Measurements from ENCODE around the gene CCDC13.

The CCDC13 gene

DNA sequence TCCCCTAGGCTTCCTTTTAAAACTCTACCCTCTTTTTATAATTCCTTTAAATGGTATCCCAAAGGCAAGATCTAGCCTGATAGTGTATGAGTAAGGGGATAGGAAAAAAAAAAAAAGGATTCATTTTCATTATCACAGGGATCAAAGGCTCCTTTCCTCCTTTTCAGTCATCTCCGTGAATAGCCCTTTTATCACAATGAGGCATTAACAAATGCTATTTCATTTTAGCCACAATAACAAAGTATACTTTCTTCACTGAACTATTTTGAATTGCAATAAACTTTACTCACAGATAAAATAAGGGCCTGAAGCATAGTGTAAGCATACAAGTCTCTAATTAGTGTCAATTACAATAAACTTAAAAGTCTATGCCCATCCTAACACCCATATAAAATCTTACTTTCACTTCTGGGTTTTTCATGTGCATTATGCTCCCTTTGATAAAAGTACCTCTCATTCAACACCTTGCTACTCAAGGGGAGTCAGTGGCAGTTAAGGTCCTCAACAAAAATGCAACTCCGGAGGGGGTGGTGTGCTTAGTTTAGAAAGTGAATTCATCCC is 22.6 kb upstream of the CCDC13 start:
- no peak overlapping the region for H3K4me3 ChIP-seq (ENCODE audit: low read length)
- peaks cover 7% of the 10 kb centered on the region; the same call in 1 of the 2 replicates for H3K4me1 ChIP-seq (ENCODE audit: insufficient read depth, low read length)
- no peaks in the 10 kb centered on the region for H3K27me3 ChIP-seq (ENCODE audit: insufficient read depth, low read length)
- H3K27ac ChIP-seq (ENCODE audit: low read depth, low read length): no peak overlapping the region
- H3K36me3 ChIP-seq (ENCODE audit: insufficient read depth, low read length): peaks cover 35% of the 10 kb centered on the region
- H3K9me3 ChIP-seq (ENCODE audit: insufficient read depth, low read depth, low read length): no peaks in the 10 kb centered on the region
- no peak overlapping the region for H3K9ac ChIP-seq (ENCODE audit: low read depth, low read length)
- WGBS: 91% methylated on average over 1 of the region's 2 CpGs

DNA sequence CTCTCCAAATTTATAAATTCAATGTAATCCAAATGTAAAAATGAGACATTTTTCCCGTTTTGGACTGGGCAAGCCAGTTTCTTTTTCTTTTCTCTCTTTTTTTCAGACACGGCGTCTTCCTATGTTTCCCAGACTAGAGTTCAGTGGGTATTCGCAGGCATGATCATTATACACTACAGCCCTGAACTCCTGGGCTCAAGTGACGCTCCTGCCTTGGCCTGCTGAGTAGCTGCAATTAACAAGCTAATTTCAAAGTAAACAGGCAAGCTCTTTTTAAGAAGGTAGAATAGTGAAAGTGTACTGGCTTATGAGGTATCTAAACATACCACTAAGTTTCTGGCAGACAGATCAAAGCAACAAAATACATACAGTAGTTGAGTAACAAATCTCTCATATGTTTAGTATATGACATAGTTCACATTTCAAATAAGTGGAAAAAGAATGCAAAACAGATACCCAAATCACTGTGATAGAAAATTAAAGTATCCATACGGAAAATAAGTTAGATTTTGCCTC is 17.7 kb upstream of the CCDC13 start:
- H3K36me3 ChIP-seq (ENCODE audit: insufficient read depth, low read length): peaks cover 69% of the 10 kb centered on the region

DNA sequence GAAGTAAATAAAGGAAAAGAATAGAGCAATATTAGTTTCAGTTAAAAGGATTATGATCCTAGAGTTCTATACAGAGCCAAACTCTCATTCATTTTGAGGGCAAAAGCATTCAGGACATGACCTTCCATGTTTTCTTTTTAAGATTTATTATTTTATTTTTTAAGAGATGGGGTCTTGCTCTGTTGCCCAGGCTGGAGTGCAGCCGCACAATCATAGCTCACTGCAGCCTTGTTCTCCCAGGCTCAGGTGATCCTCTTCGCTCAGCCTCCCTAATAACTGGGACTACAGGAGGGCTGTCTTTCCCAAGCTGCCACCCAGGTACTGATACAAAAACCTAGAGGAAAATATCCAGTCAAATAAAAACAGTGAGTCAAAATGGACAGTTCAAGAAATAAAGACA is 13.6 kb upstream of the CCDC13 start:
- no peak overlapping the region for H3K4me3 ChIP-seq (ENCODE audit: low read length)
- no peaks in the 10 kb centered on the region for H3K9me3 ChIP-seq (ENCODE audit: insufficient read depth, low read depth, low read length)
- no peaks in the 10 kb centered on the region for H3K27me3 ChIP-seq (ENCODE audit: insufficient read depth, low read length)
- 97% methylated on average over 2 of the region's 2 CpGs for WGBS
- no peaks in the 10 kb centered on the region for H3K4me1 ChIP-seq (ENCODE audit: insufficient read depth, low read length)
- H3K9ac ChIP-seq (ENCODE audit: low read depth, low read length): no peak overlapping the region
- H3K27ac ChIP-seq (ENCODE audit: low read depth, low read length): no peak overlapping the region
- peaks cover 73% of the 10 kb centered on the region for H3K36me3 ChIP-seq (ENCODE audit: insufficient read depth, low read length)

More for the DNA sequence above, 17.7 kb upstream of the CCDC13 start:
- no peaks in the 10 kb centered on the region for H3K9me3 ChIP-seq (ENCODE audit: insufficient read depth, low read depth, low read length)
- H3K27ac ChIP-seq (ENCODE audit: low read depth, low read length): no peak overlapping the region
- H3K27me3 ChIP-seq (ENCODE audit: insufficient read depth, low read length): no peaks in the 10 kb centered on the region
- no peak overlapping the region for H3K9ac ChIP-seq (ENCODE audit: low read depth, low read length)
- H3K4me1 ChIP-seq (ENCODE audit: insufficient read depth, low read length): no peaks in the 10 kb centered on the region
- H3K4me3 ChIP-seq (ENCODE audit: low read length): no peak overlapping the region
- WGBS: 75% methylated on average over 5 of the region's 6 CpGs

GRCh38 chr3:42786212-42786611 is 13.2 kb upstream of the CCDC13 start:
- H3K4me3 ChIP-seq (ENCODE audit: low read length): no peak overlapping the region
- no peaks in the 10 kb centered on the region for H3K27me3 ChIP-seq (ENCODE audit: insufficient read depth, low read length)
- no peak overlapping the region for H3K27ac ChIP-seq (ENCODE audit: low read depth, low read length)
- 92% methylated on average over 1 of the region's 1 CpG for WGBS
- no peaks in the 10 kb centered on the region for H3K4me1 ChIP-seq (ENCODE audit: insufficient read depth, low read length)
- peaks cover 69% of the 10 kb centered on the region for H3K36me3 ChIP-seq (ENCODE audit: insufficient read depth, low read length)
- no peak overlapping the region for H3K9ac ChIP-seq (ENCODE audit: low read depth, low read length)
- no peaks in the 10 kb centered on the region for H3K9me3 ChIP-seq (ENCODE audit: insufficient read depth, low read depth, low read length)

DNA sequence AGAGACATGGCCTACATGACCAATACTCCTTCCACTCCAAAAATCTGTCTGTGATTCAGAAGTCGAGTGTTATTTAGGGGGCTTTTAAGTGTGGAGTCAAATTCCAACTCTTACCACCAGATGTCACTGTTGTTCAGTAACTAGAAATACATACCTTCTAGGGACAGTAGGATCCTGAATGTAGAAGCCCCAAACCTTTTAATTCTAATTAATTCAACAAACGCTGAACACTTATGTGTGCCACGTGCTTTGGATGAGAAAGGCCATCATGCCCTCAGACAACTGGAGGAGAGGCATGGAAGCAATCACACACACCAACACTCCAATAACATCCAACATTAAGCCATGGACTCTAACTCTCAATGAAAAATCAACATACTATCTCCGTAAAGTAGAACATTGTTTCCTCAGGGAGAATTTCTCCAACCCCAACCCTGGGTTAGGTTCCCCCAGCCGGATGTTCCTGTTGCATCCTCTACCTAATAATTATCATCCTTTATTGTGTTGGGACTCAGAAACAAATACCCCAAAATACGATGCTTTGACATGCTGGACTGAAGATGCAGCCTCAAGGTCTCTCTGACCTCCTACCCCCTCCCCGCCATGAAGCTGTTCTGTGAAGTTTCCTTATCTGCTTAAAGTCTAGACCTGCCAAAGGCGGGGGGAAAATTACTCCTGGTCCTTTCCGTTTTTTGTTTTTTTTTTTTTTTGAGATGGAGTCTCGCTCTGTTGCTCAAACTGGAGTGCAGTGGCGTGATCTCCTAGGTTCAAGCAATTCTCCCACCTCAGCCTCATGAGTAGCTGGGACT is 8.0 kb upstream of the CCDC13 start:
- H3K27me3 ChIP-seq (ENCODE audit: insufficient read depth, low read length): no peaks in the 10 kb centered on the region
- H3K9ac ChIP-seq (ENCODE audit: low read depth, low read length): no peak overlapping the region
- H3K4me1 ChIP-seq (ENCODE audit: insufficient read depth, low read length): peaks cover 2% of the 10 kb centered on the region; the same call in 1 of the 2 replicates
- 0 out of 2 replicates have a peak overlapping the region, but pooled peaks have one; percentile 9 for H3K27ac ChIP-seq (ENCODE audit: low read depth, low read length)
- H3K36me3 ChIP-seq (ENCODE audit: insufficient read depth, low read length): peaks cover 33% of the 10 kb centered on the region
- no peaks in the 10 kb centered on the region for H3K9me3 ChIP-seq (ENCODE audit: insufficient read depth, low read depth, low read length)
- WGBS: 80% methylated on average over 10 of the region's 11 CpGs
- H3K4me3 ChIP-seq (ENCODE audit: low read length): no peak overlapping the region

DNA sequence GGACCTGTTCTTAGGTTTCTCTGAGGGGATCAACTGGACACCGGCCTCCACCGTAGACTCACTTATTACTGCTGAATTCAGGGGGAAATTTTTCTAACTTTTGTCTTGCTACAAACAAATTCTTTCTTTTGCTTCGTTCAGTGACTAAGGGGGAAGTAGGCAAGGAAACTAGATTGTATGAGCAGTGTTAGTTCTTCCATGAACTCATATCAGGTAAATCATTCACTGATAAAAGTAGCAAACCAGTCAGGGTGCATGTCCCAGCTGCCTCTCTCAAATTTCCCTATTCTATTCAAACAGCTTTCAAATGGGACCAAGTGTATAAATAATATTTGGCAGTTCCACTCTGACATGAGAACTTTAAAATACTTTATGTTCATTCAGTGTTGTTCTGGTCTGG is 7.3 kb upstream of the CCDC13 start:
- Histone ChIP-seq H3K27me3 (ENCODE audit: insufficient read depth, low read length) (no peaks in the 10 kb centered on the region), H3K9ac (ENCODE audit: low read depth, low read length) (no peak overlapping the region), H3K27ac (ENCODE audit: low read depth, low read length) (no peak overlapping the region), H3K4me1 (ENCODE audit: insufficient read depth, low read length) (peaks cover 2% of the 10 kb centered on the region; the same call in 1 of the 2 replicates), H3K36me3 (ENCODE audit: insufficient read depth, low read length) (peaks cover 26% of the 10 kb centered on the region), H3K9me3 (ENCODE audit: insufficient read depth, low read depth, low read length) (no peaks in the 10 kb centered on the region), H3K4me3 (ENCODE audit: low read length) (no peak overlapping the region)
- 95% methylated on average over 2 of the region's 3 CpGs for WGBS

GRCh38 chr3:42778644-42779043 is 5.6 kb upstream of the CCDC13 start:
- H3K9ac ChIP-seq (ENCODE audit: low read depth, low read length): no peak overlapping the region
- H3K27ac ChIP-seq (ENCODE audit: low read depth, low read length): no peak overlapping the region
- H3K9me3 ChIP-seq (ENCODE audit: insufficient read depth, low read depth, low read length): no peaks in the 10 kb centered on the region
- H3K4me3 ChIP-seq (ENCODE audit: low read length): no peak overlapping the region
- 88% methylated on average over 2 of the region's 2 CpGs for WGBS
- peaks cover 2% of the 10 kb centered on the region; the same call in 1 of the 2 replicates for H3K4me1 ChIP-seq (ENCODE audit: insufficient read depth, low read length)
- H3K36me3 ChIP-seq (ENCODE audit: insufficient read depth, low read length): peaks cover 10% of the 10 kb centered on the region
- H3K27me3 ChIP-seq (ENCODE audit: insufficient read depth, low read length): no peaks in the 10 kb centered on the region

- H3K4me3 ChIP-seq (ENCODE audit: low read length): peak overlapping the region; percentile 62
- H3K27ac ChIP-seq (ENCODE audit: low read depth, low read length): no peak overlapping the region
- H3K4me1 ChIP-seq (ENCODE audit: insufficient read depth, low read length): 0 out of 2 replicates have a peak, but pooled peaks cover 3% of the 10 kb centered on the region
- H3K9me3 ChIP-seq (ENCODE audit: insufficient read depth, low read depth, low read length): no peaks in the 10 kb centered on the region
- peaks cover 12% of the 10 kb centered on the region for H3K27me3 ChIP-seq (ENCODE audit: insufficient read depth, low read length)
- 24% methylated on average over 6 of the region's 6 CpGs for WGBS
- no peaks in the 10 kb centered on the region for H3K36me3 ChIP-seq (ENCODE audit: insufficient read depth, low read length)
- peak overlapping the region; percentile 38 for H3K9ac ChIP-seq (ENCODE audit: low read depth, low read length)
Measured at GRCh38 chr3:42773409-42773751, 327 bp upstream of the CCDC13 start.

DNA sequence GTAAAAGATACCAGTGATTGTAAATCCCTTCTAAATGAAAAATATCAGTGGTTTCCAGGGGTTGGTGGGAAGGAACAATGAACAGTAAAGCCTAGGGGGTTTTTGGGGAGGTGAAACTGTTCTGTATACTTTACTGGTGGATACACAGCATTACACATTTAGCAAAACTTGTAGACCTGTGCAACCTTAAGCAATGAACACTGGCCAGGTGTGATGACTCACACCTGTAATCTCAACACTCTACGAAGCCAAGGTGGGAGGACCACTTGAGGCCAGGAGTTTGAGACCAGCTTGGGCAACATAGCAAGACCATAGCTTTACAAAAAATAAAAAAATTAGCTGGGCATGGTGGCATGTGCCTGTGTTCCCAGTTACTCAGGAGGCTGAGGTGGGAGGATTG is 1.8 kb downstream of the CCDC13 start:
- H3K9me3 ChIP-seq (ENCODE audit: insufficient read depth, low read depth, low read length): no peaks in the 10 kb centered on the region
- H3K27ac ChIP-seq (ENCODE audit: low read depth, low read length): no peak overlapping the region
- 87% methylated on average over 1 of the region's 1 CpG for WGBS
- H3K36me3 ChIP-seq (ENCODE audit: insufficient read depth, low read length): no peaks in the 10 kb centered on the region
- 0 out of 2 replicates have a peak, but pooled peaks cover 3% of the 10 kb centered on the region for H3K4me1 ChIP-seq (ENCODE audit: insufficient read depth, low read length)
- peaks cover 12% of the 10 kb centered on the region for H3K27me3 ChIP-seq (ENCODE audit: insufficient read depth, low read length)
- H3K4me3 ChIP-seq (ENCODE audit: low read length): no peak overlapping the region
- H3K9ac ChIP-seq (ENCODE audit: low read depth, low read length): no peak overlapping the region

DNA sequence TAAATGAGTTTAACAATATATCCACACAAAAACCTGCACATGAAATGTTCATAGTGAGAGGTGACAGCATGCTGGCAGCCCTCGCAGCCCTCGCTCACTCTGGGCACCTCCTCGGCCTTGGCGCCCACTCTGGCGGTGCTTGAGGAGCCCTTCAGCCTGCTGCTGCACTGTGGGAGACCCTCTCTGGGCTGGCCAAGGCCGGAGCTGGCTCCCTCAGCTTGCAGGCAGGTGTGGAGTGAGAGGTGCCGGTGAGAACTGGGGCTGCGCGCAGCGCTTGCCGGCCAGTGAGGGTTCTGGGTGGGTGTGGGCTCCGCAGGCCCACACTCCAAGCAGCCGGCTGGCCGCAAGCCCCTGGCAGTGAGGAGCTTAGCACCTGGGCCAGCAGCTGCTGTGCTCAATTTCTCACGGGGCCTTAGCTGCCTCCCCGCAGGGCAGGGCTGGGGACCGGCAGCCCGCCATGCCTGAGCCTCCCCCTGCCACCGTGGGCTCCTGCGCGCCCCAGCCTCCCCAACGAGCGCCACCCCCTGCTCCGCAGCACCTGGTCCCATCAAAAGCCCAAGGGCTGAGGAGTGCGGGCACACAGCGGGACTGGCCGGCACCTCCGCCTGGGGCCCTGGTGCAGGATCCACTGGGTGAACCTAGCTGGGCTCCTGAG is 3.4 kb downstream of the CCDC13 start:
- Histone ChIP-seq H3K4me1 (ENCODE audit: insufficient read depth, low read length) (peaks cover 8% of the 10 kb centered on the region; the same call in 1 of the 2 replicates), H3K4me3 (ENCODE audit: low read length) (no peak overlapping the region), H3K9ac (ENCODE audit: low read depth, low read length) (no peak overlapping the region), H3K9me3 (ENCODE audit: insufficient read depth, low read depth, low read length) (no peaks in the 10 kb centered on the region), H3K27ac (ENCODE audit: low read depth, low read length) (no peak overlapping the region), H3K27me3 (ENCODE audit: insufficient read depth, low read length) (peaks cover 12% of the 10 kb centered on the region), H3K36me3 (ENCODE audit: insufficient read depth, low read length) (no peaks in the 10 kb centered on the region)
- WGBS: 94% methylated on average over 28 of the region's 28 CpGs

Measured in HUES64 (cell line).